GM19452 (cell line): ENCODE results near the gene CAMTA1.

Source experiments
- ATAC-seq: cut with Tn5 transposase; IDR thresholded peaks from one replicate; pipeline ENCODE4 v1.9.1; 2021; ENCODE audit not compliant: unreplicated experiment

CAMTA1 gene

DNA sequence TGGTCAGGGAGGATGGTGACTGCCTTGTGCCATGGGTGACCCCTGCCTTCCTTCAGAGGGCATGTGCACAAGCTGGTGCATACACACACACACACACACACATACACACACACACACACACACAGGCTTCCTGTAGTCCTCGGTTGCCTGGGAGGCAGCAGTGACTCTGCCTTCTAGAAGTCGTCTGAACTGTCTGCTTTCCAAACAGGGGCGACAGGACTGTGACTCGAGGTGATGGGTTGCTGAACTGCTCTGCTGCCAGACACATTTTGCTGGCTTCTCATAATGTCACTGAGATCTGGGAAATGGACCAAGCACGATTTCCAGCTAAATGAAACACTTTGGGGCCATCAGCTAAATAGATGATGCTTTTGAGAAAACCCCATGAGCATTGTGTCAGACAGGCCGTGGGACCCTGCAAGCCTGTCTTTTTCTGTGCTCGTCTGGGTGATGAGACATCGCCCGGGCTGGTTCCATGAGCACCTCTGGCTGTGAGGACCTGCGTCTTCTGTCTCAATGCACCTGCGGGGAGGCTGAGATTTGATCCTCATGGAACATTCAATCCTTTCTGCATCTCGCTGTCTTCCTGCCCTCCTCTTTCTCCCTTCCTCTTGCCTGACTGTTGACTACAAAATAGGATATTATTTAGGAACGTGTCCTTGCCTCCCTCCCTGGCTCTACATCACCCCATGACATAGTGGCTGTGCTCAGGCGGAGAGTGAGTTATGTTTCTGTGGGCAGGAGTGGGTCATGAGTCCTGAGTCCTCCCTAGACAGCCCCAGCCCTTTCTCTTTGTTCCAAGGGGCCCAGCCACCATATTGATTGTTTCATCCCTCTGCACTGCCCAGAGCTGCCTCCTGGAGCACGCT, 436.8 kb downstream of the CAMTA1 start:
- no peak for ATAC-seq

DNA sequence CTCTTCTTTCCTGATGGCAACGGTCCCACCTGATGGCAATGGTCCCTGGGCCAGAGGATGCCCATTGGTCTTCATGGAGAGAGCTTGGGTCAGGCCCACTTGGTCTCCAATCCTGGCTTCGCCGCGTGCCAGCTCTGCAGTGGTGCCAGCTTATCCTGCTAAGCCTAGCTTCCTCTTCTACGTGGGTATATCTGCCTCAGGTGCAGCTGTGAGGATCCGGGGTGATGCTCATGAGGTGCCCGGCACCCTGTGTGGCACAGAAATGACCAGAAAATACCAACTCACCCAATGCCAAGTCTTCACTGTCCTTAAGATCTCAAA, 437.4 kb downstream of the CAMTA1 start:
- no peak for ATAC-seq

DNA sequence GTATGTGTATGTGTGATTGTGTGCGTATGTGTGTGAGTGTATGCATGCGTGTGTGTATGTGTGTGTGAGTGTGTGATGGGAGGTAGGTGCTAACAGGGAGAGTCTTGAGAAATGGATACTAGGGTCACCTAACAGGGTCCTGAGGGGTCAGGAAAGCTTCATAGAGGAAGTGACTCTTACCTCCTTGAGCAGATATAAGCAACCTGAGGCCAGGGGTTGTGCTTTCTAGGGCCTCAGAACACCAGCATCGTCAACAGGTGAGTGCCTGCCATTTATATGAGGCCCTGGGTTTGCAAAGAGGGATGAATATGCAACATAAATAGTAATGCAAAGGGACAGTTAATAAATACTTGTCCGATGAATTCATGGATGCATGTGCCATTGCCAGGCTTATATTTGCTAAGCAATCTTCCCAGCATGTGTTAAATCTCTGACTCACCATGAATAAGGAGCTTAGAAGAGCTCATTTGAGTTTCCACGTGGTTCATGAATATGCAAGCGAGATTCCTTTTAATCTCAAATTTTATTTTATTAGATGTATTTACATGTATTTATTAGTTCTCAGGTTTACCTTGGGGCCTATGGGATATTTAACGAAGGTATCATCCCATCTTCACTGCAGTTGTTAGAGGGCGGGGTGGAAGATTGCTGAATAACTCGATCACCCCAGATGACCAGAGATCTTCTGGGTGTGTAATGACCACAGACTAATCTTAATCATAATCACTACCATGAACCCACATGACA, 438.3 kb downstream of the CAMTA1 start:
- no peak for ATAC-seq

DNA sequence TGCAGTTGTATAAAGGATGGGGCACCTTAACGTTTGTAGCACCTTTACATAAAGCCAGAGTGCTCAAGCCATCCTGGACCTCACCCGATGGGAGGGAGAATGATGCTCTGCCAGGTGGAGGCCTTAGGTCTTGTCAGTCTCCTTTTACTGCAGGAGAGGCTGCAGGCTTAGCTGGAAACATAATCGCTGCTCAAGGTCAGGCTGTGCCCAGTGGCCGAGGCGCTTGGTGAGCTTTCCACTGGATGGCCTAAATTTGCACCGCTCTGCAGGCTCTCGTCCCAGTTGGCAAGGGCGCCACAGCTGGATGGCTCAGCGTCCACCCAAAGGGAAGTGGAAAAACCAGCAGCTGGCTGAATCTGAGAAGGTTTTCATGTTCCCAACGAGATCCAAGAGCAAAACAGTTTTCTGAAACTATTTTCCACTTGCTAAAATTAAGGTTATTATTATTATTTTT, 438.9 kb downstream of the CAMTA1 start:
- no peak for ATAC-seq

DNA sequence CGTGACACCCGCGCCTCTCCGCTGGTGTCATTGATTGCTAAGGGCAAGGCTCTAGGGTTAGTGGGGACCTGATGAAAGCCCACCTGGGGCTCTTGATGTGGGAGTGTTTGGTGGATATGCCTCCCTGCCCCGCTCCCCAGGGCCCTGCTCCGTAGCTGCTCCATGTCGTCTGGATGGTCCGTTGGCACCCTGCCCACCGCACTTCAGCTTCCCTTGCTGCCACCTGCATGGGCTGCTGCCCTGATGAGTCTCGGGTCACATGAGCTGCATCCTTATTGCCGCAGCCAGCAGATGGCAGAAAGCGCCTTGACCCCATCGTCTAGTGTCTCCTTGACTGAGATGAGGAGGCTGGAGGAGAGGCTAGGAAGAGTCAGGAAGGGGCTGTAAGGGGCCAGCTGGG, 439.4 kb downstream of the CAMTA1 start:
- ATAC-seq = no peak

DNA sequence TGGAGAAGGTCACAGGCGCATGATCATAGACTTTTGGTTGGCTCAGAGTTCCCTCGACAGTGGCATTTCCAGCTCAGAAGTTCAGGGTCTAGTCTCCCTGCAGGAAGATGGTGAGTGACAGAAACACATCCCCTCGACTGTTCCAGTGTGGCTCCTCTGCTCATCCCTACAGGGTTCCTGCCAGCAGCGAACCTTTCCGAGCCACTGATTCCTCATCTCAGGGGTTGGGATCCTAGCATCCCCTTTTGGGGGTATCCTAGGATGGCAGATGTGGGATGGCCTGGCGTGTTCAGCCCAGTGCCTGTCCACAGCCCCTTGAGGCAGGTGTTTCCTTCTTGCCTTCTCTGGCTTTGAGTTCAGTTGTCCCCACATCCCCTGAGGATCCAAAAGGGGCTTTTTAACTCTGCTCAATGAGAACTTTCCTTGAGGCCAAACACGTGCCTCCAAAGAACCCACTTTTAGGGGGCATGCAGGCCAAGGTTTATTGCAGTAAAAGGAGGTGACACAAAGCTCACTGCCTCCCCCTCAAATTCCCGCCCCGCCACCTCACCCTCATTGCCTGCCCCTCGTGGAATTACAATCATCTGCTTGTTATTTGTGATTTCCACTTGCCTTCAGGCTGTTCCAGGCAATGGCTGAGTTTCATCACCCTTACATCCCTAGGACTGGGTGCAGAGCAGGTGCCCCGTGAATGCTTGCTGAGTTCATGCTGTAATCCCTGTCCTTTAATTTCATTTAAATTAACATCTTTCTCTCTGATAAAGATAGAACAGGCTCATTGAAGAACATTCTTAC, 440.7 kb downstream of the CAMTA1 start:
- no peak for ATAC-seq

DNA sequence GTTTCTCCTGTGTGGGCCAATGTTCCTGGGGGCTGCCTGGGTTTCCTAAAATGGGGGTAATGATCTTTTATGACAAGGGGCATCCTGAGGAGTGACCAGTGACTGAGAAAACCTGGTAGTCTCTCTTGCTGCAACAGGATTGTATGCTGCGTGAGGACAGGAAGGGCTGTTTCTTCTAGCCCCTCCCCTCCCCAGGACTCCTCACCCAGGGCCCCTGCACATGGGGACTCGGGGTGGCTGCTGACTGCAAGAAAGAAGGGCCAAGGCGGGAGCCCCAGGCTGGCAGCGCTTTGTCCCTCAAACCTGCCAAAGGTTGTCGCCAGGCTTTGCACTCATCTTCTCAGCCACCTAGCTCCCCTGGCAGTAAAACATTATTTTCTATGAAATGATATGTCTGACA, 442.4 kb downstream of the CAMTA1 start:
- no peak for ATAC-seq

DNA sequence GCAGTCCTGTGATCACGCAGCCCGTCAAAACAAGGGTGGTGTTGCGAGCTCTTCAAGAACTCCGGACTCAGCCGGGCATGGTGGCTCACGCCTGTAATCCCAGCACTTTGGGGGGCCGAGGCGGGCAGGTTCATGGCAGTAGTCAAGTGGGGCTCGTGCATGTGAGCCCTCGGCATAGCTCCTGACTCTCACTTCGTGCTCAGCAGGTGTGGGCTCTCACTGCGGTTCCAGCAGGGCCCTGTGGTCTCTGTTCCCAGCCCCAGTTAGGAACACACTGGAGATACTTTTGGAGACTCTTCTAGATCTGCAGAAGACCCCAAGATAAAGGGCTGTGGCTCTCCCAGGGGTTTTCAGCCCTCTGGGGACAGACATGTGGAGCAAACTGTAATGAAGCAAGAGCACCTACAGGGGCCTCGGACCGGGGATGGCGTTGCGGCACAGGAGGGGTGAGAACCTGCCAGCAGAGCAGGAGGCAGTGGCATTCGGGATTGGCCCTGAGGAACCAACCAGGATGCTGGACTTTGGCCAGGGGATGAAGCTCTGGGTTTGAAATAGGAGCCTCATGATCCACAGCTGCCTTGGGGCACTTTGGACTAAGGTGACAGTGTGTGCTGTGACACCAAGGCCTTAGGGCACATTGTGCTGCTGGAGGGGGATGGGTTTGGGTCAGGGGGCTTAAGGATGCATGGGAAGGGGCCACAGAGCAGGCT, 443.2 kb downstream of the CAMTA1 start:
- no peak for ATAC-seq

DNA sequence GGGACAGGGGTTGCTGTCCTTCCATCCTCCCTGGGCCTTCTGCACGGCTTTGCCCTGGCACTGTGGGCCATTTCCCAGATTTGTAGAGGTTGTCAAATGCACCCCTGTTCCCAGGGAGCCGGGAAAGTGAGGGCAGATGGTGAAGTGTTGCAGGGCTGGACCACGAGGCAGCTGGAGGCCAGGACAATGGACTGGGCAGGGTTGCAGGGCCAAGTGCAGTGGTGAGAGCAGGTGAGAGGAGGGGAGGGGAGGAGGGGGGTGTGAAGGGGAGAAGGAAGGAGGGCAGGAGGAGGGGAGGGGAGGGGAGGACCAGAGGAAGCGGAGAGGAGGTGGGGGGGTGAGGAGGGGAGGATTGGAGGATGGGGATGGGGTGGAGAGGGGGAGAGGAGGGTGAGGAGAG, 443.9 kb downstream of the CAMTA1 start:
- no peak for ATAC-seq

DNA sequence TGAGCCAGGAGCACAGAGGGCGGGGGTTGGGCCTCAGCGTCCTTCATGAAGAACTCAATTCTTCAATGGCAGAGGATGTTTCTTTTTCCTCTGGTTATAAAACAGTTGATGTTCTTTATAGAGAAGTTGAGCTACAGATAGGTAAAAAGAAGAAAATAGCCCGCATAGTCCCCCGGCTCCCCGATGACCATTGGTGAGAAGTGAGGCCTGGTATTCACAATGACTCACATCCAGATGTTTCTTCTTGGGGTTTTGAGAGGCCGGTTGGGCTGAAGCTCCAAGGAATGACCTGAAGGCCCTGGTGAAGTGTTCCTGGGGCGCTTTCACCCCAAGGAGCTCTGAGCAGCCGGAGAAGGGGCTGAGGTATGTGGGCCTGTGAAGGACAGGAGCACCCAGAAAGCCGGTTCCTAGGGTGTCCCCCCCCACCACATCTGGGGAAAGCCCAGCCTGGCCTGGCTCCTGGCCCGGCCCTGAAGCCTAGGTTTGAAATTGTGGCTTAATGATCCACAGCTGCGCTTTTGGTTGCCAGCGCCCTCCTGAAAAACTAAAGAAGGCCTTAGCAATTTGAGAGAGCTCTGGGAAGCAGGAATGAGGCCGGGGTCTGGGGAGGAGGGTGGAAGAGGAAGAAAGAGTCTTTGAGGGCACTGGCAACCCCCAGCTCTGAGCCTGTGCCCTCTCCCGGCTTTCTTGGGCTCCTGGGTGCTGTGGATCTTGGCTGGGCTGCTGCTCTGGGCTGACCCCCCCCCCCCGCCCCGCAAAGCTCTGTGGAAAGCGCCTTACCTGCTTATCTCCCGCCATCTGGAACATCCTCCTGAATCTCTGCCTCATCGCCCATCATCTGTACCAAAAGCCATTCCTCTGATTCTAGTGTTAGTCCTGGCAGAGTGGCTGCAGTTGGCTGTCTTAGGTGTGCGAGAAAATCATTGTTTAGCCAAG, 444.7 kb downstream of the CAMTA1 start:
- no peak for ATAC-seq

DNA sequence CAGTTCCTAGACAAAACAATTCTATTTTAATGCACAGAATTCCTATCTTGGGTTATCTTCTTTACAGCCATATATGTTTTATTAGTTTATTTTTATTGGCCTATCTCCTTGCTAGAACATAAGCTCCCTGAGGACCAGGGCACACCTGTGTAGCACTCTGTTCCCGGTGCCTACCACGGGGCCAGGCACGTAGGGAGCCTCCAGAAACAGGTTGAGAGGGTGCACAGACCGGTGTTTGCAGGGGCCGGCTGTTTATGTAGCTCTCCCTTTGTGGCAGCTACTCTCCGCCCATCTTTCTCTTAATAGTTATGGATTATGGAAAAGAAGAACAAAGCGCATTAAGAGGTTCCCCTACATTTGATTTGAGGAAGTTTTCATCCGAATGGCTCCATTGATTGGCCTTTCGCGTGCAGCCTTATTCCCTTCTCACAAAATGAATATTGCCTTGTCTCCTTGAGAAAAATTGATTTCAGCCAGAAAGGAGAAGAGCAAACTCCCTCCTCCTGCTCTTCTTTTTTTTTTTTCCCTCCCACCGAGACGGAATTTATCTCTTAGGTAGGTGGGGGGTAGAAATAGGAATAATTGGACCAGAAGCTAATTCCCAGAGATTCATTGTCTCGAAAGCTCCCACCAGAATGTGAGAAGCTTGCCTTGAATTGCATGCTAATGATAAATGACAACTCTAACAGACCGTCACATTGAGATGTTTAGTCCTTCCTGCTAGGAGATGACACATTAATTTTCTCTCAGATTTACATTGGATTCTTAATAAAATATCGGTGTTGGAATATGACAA, 447.4 kb downstream of the CAMTA1 start:
- no peak for ATAC-seq

DNA sequence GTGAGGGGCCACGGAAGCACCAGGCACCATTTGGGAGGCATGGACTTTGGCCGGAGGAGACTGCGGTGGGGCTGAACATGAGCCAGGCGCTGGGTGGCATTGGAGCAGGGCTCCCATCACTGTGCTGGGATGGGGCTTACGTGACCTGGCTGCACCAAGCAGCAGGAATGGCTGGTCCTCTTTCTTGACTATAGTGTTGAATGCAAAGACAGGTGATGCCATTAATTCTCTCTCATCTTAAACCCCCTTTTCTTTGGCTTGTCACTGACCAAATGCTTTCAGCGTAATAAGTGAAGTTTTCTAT, 447.9 kb downstream of the CAMTA1 start:
- ATAC-seq = no peak

DNA sequence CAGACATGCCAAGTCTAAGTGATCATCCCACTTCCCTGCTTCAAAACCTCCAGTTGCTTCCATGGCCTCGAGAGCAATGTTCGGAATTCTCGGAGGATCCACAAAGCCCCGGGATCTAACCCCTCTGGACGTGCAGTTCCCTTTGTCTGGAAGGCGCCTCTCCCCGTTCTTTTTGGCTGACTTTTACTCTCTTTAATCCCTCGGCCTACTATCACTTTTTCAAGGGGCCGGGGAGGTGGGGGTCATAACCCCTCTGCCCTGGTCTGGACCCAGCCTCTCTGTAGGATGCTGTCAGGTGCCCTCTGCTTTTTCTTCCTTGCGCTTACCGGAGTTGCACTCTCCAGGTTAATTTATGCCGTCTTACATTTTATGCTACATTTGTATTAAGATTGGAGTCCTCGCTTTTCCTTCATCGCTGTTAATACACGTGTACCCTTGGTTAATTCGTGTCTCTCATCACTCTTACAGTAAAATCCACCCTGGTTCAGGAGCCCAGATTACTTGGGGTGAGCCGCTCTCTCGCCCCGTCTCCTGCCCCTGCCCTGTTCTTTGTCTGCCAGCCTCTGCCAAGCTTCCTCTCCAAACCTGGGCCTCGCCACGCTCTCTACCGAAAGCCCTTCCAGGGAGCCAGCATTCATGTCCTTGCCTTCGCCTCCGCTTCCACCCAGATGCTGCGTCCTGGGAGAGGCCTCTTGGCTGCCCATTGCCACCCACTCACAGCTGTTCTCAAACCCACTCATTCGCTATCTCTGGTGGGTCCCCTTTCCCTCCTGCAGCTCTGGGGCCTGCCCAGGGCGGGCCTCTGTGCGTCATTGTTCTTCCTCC, 448.6 kb downstream of the CAMTA1 start:
- no peak for ATAC-seq

DNA sequence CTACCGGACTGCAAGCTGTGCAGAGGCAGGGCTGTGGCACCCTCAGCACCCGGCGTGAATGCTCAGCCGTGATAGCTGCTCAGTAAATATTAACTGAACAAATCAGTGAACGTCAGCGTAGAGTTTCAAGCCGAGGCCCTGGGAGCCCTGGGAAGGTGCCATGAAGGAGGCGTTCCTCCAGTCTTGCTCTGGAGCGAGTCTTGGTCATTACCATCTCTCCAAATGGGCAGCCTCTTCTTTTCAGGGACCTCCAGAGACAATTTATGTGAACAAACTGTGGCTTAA, 449.2 kb downstream of the CAMTA1 start:
- no peak for ATAC-seq

DNA sequence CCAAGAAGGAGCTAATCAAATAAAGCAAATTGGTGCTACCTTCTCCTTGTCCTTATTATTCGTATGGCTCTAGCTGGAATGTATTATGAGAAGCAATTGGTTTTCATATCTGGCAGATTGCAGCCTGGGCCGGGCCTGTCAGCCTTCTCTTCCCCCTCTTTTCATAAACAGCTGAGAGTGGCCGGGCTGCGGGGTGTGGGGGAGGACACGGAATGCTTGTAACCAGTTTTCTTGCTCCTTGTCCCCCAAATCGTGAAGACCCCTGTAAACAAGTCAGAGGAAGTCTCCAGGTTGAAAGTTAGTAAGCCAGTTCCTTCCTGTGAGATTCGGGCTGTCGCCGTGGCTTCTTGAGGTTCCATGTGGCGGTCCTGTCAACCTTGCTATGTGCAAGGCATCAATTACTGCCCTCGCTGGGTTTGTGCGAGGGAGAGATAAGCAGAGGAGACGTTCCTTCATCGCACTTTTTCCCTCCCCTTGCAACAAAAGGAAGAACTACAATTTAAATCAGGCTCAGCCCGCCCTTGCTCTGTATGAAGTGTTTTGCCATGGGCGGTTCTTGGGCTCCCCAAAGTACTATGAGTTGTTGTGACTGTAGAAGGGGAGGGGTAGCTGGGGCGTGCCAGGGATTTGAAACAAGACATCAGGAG, 450.7 kb downstream of the CAMTA1 start:
- ATAC-seq = no peak

DNA sequence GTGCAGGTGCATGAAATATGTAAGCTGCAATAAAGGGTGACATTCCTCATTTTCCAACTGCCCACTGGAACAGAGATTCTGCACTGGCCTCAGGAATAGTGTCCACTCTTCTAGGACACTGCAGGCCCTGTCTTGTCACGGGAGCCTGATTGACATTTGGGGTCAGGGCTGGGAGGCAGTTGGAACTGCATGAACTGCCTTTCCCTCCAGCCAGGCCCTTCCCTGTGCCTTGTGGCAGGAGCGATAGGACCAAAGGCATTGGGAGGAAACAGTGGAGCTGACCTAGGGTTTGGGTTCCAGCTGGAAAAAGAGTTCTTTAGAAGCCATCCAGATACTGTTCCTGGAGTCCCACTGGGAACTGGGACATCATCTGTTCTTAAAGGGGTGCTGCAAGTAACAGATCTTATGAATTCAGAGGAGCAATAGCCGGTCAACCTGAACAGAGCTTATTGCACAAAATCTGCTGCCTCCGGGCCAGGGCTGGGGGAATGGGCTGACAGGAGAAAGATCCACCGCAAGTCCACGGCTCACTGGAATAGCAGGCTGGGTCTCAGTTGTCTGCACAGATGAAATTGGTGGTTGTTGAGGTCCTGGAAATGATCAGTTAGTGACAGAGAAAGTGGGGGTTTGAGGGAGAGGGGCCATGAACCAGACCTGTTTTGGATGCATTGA, 451.7 kb downstream of the CAMTA1 start:
- no peak for ATAC-seq

DNA sequence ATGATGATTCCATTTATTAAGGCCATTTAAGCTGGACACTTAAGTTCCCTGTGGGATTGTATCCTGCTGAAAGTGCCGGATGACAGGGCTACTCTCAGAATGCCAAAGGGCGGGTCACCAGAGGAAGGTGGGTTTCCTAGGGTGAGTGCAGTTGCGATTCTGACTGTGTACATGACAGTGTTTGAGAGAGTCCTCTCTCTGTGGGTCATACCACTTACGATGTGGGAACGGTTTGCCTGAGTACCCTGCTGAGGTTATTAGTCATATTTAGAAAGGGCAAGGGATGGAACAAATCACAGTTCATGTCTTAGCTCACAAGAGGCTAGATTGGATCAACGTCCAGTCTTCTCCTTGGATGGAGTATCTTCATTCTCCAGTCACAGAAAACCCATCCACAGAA, 461.9 kb downstream of the CAMTA1 start:
- ATAC-seq = no peak
